ENCODE results near the gene PAFAH1B2. TPM values are rescaled to one million over a fixed set of nuclear protein-coding genes. Genes with fewer than 3 reads are reported as not detected.

PAFAH1B2 gene
- total and polyA plus RNA-seq, 10 of the 15 experiments (the other 5 are each of a cell fraction or from before 2014, with no cell fraction given) = 17.6 to 64.8 (median 47.6) TPM

DNA sequence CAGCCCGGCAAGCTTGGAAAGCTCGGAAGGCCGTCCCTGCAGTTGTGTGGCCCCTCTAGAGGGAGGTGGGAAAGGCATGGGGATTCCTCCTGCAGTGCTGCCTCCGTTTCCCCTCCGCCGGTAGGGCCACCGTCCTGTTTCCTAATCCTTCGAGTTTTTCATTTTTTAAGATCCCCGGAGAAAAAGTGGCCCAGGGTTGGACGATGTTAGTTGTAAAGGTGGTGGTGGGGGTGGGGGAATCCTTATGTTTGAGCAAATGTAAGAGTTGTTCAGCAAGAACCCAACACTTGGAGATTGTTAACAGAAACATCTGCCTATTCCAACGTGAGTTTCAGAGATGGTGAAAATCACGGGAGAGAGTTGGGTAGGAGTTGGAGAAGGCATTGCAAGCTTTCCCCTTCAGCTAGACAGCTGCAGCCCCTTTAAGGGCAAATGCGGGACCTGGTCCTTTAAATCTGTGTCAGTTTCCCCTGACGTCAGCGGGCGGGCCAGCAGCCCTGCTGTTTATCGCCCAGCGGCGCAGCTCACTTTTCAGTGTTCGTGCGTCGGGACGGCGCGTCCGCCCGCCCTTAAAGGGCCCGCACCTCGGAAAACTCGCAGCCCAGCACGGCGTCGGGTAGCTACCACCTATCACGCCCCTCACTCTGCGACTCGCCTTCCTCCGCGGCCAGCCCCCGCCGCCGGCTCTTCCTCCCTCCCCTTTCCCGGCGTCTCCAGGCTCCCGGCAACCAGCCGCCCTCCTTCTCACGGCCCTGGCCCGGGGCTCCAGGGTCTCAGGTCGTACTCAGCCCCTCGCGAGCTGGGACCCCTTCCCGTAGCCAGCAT, 34.3 kb downstream of the PAFAH1B2 start, which contains the start of gene SIDT2 (continued):
- TF ChIP-seq, protein P1, sequence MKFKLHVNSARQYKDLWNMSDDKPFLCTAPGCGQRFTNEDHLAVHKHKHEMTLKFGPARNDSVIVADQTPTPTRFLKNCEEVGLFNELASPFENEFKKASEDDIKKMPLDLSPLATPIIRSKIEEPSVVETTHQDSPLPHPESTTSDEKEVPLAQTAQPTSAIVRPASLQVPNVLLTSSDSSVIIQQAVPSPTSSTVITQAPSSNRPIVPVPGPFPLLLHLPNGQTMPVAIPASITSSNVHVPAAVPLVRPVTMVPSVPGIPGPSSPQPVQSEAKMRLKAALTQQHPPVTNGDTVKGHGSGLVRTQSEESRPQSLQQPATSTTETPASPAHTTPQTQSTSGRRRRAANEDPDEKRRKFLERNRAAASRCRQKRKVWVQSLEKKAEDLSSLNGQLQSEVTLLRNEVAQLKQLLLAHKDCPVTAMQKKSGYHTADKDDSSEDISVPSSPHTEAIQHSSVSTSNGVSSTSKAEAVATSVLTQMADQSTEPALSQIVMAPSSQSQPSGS (IDR thresholded peaks at IDR 0.05; ENCODE audit: low read length) = peak; percentile 78
- TF ChIP-seq, protein P2, sequence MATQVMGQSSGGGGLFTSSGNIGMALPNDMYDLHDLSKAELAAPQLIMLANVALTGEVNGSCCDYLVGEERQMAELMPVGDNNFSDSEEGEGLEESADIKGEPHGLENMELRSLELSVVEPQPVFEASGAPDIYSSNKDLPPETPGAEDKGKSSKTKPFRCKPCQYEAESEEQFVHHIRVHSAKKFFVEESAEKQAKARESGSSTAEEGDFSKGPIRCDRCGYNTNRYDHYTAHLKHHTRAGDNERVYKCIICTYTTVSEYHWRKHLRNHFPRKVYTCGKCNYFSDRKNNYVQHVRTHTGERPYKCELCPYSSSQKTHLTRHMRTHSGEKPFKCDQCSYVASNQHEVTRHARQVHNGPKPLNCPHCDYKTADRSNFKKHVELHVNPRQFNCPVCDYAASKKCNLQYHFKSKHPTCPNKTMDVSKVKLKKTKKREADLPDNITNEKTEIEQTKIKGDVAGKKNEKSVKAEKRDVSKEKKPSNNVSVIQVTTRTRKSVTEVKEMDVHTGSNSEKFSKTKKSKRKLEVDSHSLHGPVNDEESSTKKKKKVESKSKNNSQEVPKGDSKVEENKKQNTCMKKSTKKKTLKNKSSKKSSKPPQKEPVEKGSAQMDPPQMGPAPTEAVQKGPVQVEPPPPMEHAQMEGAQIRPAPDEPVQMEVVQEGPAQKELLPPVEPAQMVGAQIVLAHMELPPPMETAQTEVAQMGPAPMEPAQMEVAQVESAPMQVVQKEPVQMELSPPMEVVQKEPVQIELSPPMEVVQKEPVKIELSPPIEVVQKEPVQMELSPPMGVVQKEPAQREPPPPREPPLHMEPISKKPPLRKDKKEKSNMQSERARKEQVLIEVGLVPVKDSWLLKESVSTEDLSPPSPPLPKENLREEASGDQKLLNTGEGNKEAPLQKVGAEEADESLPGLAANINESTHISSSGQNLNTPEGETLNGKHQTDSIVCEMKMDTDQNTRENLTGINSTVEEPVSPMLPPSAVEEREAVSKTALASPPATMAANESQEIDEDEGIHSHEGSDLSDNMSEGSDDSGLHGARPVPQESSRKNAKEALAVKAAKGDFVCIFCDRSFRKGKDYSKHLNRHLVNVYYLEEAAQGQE (IDR thresholded peaks at IDR 0.05; ENCODE audit: low read depth, low read length) = no peak
- TF ChIP-seq, protein P3, sequence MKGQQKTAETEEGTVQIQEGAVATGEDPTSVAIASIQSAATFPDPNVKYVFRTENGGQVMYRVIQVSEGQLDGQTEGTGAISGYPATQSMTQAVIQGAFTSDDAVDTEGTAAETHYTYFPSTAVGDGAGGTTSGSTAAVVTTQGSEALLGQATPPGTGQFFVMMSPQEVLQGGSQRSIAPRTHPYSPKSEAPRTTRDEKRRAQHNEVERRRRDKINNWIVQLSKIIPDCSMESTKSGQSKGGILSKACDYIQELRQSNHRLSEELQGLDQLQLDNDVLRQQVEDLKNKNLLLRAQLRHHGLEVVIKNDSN (IDR thresholded peaks at IDR 0.05; ENCODE audit: borderline replicate concordance, extremely low read length, insufficient read depth, low read depth, low read length) = no peak
- no peak for TF ChIP-seq SUPT20H (IDR thresholded peaks at IDR 0.05; ENCODE audit: borderline replicate concordance, control insufficient read depth, low read depth, low read length)
- no peak for TF ChIP-seq CHD2 (IDR thresholded peaks at IDR 0.05; ENCODE audit: borderline replicate concordance, low read depth, low read length)
- TF ChIP-seq PAX8 (IDR thresholded peaks at IDR 0.05) = 0 out of 2 replicates have a peak, but pooled peaks have one; percentile 17
- TF ChIP-seq ZBED1 (IDR thresholded peaks at IDR 0.05; ENCODE audit: borderline replicate concordance) = no peak
- TF ChIP-seq, protein P4, sequence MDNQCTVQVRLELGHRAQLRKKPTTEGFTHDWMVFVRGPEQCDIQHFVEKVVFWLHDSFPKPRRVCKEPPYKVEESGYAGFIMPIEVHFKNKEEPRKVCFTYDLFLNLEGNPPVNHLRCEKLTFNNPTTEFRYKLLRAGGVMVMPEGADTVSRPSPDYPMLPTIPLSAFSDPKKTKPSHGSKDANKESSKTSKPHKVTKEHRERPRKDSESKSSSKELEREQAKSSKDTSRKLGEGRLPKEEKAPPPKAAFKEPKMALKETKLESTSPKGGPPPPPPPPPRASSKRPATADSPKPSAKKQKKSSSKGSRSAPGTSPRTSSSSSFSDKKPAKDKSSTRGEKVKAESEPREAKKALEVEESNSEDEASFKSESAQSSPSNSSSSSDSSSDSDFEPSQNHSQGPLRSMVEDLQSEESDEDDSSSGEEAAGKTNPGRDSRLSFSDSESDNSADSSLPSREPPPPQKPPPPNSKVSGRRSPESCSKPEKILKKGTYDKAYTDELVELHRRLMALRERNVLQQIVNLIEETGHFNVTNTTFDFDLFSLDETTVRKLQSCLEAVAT (IDR thresholded peaks at IDR 0.05) = no peak
- TF ChIP-seq, protein P5, sequence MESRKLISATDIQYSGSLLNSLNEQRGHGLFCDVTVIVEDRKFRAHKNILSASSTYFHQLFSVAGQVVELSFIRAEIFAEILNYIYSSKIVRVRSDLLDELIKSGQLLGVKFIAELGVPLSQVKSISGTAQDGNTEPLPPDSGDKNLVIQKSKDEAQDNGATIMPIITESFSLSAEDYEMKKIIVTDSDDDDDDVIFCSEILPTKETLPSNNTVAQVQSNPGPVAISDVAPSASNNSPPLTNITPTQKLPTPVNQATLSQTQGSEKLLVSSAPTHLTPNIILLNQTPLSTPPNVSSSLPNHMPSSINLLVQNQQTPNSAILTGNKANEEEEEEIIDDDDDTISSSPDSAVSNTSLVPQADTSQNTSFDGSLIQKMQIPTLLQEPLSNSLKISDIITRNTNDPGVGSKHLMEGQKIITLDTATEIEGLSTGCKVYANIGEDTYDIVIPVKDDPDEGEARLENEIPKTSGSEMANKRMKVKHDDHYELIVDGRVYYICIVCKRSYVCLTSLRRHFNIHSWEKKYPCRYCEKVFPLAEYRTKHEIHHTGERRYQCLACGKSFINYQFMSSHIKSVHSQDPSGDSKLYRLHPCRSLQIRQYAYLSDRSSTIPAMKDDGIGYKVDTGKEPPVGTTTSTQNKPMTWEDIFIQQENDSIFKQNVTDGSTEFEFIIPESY (IDR thresholded peaks at IDR 0.05) = no peak; the same call in 1 of the 2 replicates
- TF ChIP-seq, protein P6, sequence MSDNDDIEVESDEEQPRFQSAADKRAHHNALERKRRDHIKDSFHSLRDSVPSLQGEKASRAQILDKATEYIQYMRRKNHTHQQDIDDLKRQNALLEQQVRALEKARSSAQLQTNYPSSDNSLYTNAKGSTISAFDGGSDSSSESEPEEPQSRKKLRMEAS (IDR thresholded peaks at IDR 0.05; ENCODE audit: low read depth, low read length) = peak; percentile 52; the same call in 1 of the 2 replicates
- 0 out of 2 replicates have a peak, but pooled peaks have one; percentile 19 for TF ChIP-seq NR2F1 (conservative IDR thresholded peaks at IDR 0.05)
- TF ChIP-seq TBL1XR1 (IDR thresholded peaks at IDR 0.05; ENCODE audit: low read depth, low read length) = 0 out of 2 replicates have a peak, but pooled peaks have one; percentile 36
- TF ChIP-seq BACH1 (IDR thresholded peaks at IDR 0.05; ENCODE audit: borderline replicate concordance) = peak; percentile 75
- no peak; the same call in 1 of the 2 replicates for TF ChIP-seq WRNIP1 (IDR thresholded peaks at IDR 0.05; ENCODE audit: borderline replicate concordance, low read depth, low read length)
- no peak for TF ChIP-seq CEBPB (IDR thresholded peaks at IDR 0.05; ENCODE audit: borderline replicate concordance in 1 of 2, low read depth in 2 of 2, low read length in 2 of 2)
- TF ChIP-seq, protein P7, sequence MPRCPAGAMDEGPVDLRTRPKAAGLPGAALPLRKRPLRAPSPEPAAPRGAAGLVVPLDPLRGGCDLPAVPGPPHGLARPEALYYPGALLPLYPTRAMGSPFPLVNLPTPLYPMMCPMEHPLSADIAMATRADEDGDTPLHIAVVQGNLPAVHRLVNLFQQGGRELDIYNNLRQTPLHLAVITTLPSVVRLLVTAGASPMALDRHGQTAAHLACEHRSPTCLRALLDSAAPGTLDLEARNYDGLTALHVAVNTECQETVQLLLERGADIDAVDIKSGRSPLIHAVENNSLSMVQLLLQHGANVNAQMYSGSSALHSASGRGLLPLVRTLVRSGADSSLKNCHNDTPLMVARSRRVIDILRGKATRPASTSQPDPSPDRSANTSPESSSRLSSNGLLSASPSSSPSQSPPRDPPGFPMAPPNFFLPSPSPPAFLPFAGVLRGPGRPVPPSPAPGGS (IDR thresholded peaks at IDR 0.05; ENCODE audit: borderline replicate concordance, insufficient read depth, low read depth, low read length, poor library complexity, severe bottlenecking) = no peak
